Right lobe of liver (tissue), 6 donors: ENCODE measurements around the gene ANKRD31. TPM values are rescaled to one million over a fixed set of nuclear protein-coding genes. Genes with fewer than 3 reads are reported as not detected.
A peak's percentile ranks its signal among the peaks of the same experiment; 100 is the strongest.

Experiments used
- ATAC-seq, 4 donors: fragments of 200-7000 bp; cut with Tn5 transposase; one replicate each; pipeline ENCODE4 v1.9.1; 2020; ENCODE audit warnings: mild to moderate bottlenecking in 4 of 4, moderate library complexity in 4 of 4
- DNase-seq, 3 donors: peaks; one replicate each; pipeline ENCODE4 v3.0.0-alpha.2; 2020
- H3K27ac ChIP-seq, 3 donors: fragments of 200-600 bp; one replicate each; pipeline ENCODE4 v1.8.0; 2022
- H3K27me3 ChIP-seq, 2 donors: fragments of 200-600 bp; one replicate each; pipeline ENCODE4 v1.8.0; 2022
- H3K36me3 ChIP-seq, 4 donors: fragments of 200-600 bp; sonication (generic) in 1 of 4; one replicate each; pipeline versions ENCODE4 v1.5.1 to v1.8.0; 2017 to 2022; ENCODE audit warnings: control low read depth in 1 of 4
- H3K4me1 ChIP-seq, 4 donors: fragments of 200-600 bp; sonication (generic) in 1 of 4; one replicate each; pipeline versions ENCODE4 v1.5.1 to v1.8.0; 2017 to 2022; ENCODE audit warnings: control low read depth in 1 of 4
- H3K4me3 ChIP-seq, 3 donors: fragments of 200-600 bp; one replicate each; pipeline ENCODE4 v1.8.0; 2022
- H3K9me3 ChIP-seq, 4 donors: fragments of 200-600 bp; sonication (generic) in 1 of 4; one replicate each; pipeline versions ENCODE4 v1.5.1 to v1.8.0; 2017 to 2022; ENCODE audit warnings: control low read depth in 1 of 4
- CTCF ChIP-seq, 4 donors: fragments of 200-600 bp in 3 of 4; fragments of 450-650 bp in 1 of 4; IDR thresholded peaks; one replicate each; pipeline versions ENCODE4 v1.5.1 to v1.8.0; 2016 to 2022; ENCODE audit warnings: antibody characterized with exemption in 4 of 4, mild to moderate bottlenecking in 2 of 4
- POLR2A ChIP-seq: fragments of 450-650 bp; IDR thresholded peaks from one replicate; pipeline ENCODE4 v1.6.1; 2017; ENCODE audit warnings: antibody characterized with exemption, mild to moderate bottlenecking
- WGBS: methylation state at CpG from one replicate; pipeline ENCODE4 v1.1.6; 2018; ENCODE audit warnings: low coverage, low lambda C conversion rate; ENCODE audit not compliant: insufficient coverage; ENCODE audit errors: missing lambda C conversion rate; 5-methylcytosine and 5-hydroxymethylcytosine counted together
- intact Hi-C, 2 donors: fragments of 100-400 bp; cut with DNase I; formaldehyde crosslinking; loops; one replicate each; pipeline versions ENCODE4 v1.11.2 to v1.14.1; 2022
- total RNA-seq, 6 experiments: library from RNA; depleted of rRNA in 2 of 6; stranded (reverse); fragments of >200 nt in 2 of 6; fragmentation: NEBNext Ultra II Directional in 3 of 6; extraction: Animal tissue kit (Norgen Biotek cat#: 25700) in 3 of 6; gene quantifications; one replicate each; pipeline versions ENCODE4 v1.1.0 to v1.2.4, GENCODE V29; 2016 to 2023
- donor health status: DM: no; HTN: yes; CAD: no.
- donor health status: DM: no; HTN: no; CAD: no.
- donor health status: DM: no; HTN: no; CAD: no.
- donor health status: DM: no; HTN: yes; CAD: no.
- donor health status: DM: no; HTN: yes; CAD: no.

Gene ANKRD31
- total RNA-seq, 6 experiments from 2014 or later = 0.02 to 0.15 (median 0.12) TPM; not detected in 1

- Histone ChIP-seq H3K4me3 (no peak overlapping the region), H3K4me1 (peaks cover 0 to 18% (median 0%) of the 10 kb centered on the region in 4 donors), H3K36me3 (no peaks in the 10 kb centered on the region), H3K27ac (no peak overlapping the region), H3K27me3 (no peaks in the 10 kb centered on the region), H3K9me3 (no peaks in the 10 kb centered on the region)
- ATAC-seq (no peak), DNase-seq (no peak)
- WGBS = 56% methylated on average over 7 of the region's 7 CpGs
- TF ChIP-seq POLR2A (no peak), CTCF (IDR thresholded peaks at IDR 0.05) (no peak)
- intact Hi-C loops = loop anchor here in 1 of 2 donors (10.0 kb wide), 1 partner anchor 116 kb away; no protein-coding TSS in a partner anchor
These were observed 185.4 kb downstream of the ANKRD31 start for GRCh38 chr5:75051217-75051751.

- no peak overlapping the region for H3K27ac ChIP-seq
These were observed 186.3 kb downstream of the ANKRD31 start for GRCh38 chr5:75050415-75050814.

GRCh38 chr5:75049456-75050351 is 187.0 kb downstream of the ANKRD31 start:
- Histone ChIP-seq H3K27ac (no peak overlapping the region), H3K4me3 (no peak overlapping the region), H3K27me3 (no peaks in the 10 kb centered on the region), H3K9me3 (no peaks in the 10 kb centered on the region), H3K4me1 (peaks cover 0 to 19% (median 0%) of the 10 kb centered on the region in 4 donors), H3K36me3 (no peaks in the 10 kb centered on the region)
- intact Hi-C loops = loop anchor here in 1 of 2 donors (10.0 kb wide), 1 partner anchor 115 kb away; no protein-coding TSS in a partner anchor
- 50% methylated on average over 8 of the region's 11 CpGs for WGBS
- peak; percentile 76 to 85 (median 82) for TF ChIP-seq CTCF (IDR thresholded peaks at IDR 0.05)
- TF ChIP-seq POLR2A = no peak
- ATAC-seq (peak; percentile 46 to 70 (median 56)), DNase-seq (peak in 2 of 3 donors; percentile 44 to 60)

More at GRCh38 chr5:75050415-75050814, 186.3 kb downstream of the ANKRD31 start:
- H3K4me1 ChIP-seq = peaks cover 0 to 18% (median 0%) of the 10 kb centered on the region in 4 donors
- H3K36me3 ChIP-seq = no peaks in the 10 kb centered on the region
- 88% methylated on average over 8 of the region's 11 CpGs for WGBS
- H3K27me3 ChIP-seq = no peaks in the 10 kb centered on the region
- ATAC-seq (no peak), DNase-seq (no peak)
- H3K9me3 ChIP-seq = no peaks in the 10 kb centered on the region
- intact Hi-C loops = loop anchor here in 1 of 2 donors (10.0 kb wide), 1 partner anchor 116 kb away; no protein-coding TSS in a partner anchor
- TF ChIP-seq CTCF (IDR thresholded peaks at IDR 0.05) (no peak), POLR2A (no peak)
- H3K4me3 ChIP-seq = no peak overlapping the region

- no peak overlapping the region for H3K27ac ChIP-seq
- no peak for DNase-seq
- intact Hi-C loops = no loop called here
- TF ChIP-seq POLR2A (no peak), CTCF (IDR thresholded peaks at IDR 0.05) (no peak)
- peaks cover 0 to 21% (median 0%) of the 10 kb centered on the region in 4 donors for H3K4me1 ChIP-seq
- no peak for ATAC-seq
- H3K4me3 ChIP-seq = no peak overlapping the region
- H3K27me3 ChIP-seq = no peaks in the 10 kb centered on the region
- H3K36me3 ChIP-seq = no peaks in the 10 kb centered on the region
- H3K9me3 ChIP-seq = no peaks in the 10 kb centered on the region
- 65% methylated on average over 7 of the region's 7 CpGs for WGBS
These were observed 188.2 kb downstream of the ANKRD31 start for GRCh38 chr5:75048457-75048953.
